HG03354 (cell line): ENCODE results near the gene SULF2.

ENCODE experiments used
- ATAC-seq: cut with Tn5 transposase; IDR thresholded peaks from one replicate; pipeline ENCODE4 v1.9.1; 2021; ENCODE audit warnings: mild to moderate bottlenecking; ENCODE audit not compliant: unreplicated experiment, poor library complexity, severe bottlenecking

The SULF2 gene

DNA sequence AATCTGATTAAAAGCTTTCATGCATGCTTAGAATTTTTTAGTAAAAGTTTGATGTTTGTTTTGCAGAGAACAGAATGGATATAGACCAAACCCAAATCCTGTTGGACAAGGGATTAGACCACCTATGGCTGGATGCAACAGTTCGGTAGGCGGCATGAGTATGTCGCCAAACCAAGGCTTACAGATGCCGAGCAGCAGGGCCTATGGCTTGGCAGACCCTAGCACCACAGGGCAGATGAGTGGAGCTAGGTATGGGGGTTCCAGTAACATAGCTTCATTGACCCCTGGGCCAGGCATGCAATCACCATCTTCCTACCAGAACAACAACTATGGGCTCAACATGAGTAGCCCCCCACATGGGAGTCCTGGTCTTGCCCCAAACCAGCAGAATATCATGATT, 150.0 kb downstream of the SULF2 start:
- ATAC-seq: no peak

DNA sequence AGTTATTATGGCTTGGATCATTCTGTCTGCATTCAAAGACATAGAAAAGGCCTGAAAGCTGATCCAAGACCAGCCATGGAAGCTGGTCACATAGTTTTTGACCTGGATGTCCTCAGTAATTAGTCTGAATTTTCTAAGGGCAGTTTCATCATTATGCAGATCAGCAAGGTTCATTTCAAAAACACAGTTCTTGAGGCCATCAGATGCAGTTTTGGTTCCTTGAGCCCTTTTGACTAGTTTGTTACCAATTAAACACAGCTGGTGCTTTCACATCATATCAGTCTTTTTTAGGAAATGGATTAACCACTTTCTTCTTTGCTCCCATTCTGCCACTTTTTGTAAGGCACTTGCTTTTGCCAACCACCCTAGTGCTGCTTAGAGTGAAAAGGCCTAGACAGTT, 154.2 kb downstream of the SULF2 start:
- no peak for ATAC-seq

DNA sequence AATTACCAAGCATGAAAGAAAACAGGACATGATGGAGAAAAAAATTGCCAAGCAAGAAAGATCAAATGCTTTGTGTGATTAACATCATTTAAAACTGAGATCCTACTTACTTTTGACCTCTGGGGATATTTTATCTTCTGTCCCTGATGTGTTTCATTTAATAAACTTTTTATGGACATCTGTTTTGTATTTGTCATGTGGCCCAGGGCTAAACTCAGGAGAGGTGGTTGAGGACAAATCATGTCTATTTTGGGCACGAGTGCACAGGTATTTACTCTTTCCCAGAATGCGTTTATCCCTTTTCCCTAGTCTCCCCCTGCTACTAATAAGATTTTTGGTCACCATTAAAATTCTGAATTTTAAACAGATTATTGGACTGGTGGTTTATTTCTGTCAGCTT, 155.4 kb downstream of the SULF2 start:
- no peak for ATAC-seq

DNA sequence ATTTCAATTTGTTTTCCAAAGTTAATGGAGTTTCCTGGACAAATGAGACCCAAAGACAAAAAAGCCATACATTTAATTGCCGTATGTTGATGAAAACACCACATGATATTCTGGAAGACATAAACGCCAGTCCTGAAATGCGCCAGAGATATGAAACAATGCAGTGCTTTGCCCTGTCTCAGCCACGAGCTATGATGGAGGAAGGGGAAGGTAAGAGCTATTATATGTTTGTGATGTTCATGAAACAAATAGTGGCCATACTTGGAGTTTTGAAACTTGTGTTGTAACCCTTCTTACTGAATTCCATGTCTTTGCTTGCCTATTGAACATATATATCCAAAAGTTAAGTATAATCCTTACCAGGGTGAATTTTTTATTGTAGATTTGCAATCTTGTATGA, 157.7 kb downstream of the SULF2 start:
- no peak for ATAC-seq

DNA sequence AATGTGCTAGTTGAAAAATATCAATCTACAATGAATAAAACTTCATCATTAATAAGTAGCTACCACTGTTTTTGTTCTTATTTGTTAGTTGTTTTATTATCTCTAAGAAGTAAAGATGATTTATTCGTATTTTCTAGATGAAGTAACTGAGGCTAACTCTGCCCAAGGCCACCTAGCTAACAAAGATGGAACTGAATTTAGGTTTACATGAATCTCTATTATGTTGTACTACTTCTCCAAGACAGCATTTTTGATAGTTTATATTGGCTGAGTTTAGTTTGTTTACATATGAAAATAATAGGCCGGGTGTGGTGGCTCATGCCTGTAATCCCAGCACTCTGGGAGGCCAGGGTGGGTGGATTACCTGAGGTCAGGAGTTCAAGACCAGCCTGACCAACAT, 162.1 kb downstream of the SULF2 start:
- ATAC-seq: no peak

DNA sequence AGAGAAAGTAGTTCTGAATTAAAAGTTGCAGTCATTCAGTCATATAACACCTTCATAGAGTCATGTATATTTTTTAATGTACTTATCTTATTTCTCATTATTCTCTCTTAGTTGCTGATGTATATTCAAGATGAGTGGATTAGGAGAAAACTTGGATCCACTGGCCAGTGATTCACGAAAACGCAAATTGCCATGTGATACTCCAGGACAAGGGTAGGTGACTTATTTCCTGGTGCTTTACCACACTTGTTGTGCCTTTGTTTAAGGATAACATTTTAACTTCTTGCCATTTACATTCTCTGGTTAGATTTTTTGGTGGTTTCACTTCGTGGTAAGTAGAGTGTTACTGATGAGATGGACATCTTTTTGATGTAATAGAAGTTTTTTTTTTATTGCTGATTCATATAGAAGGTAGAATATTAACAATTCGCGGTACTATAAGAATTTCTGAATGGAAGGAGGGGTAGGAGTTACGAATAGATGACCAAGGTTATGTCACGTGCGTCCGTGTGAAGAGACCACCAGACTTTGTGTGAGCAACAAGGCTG, 163.1 kb downstream of the SULF2 start:
- ATAC-seq: no peak

DNA sequence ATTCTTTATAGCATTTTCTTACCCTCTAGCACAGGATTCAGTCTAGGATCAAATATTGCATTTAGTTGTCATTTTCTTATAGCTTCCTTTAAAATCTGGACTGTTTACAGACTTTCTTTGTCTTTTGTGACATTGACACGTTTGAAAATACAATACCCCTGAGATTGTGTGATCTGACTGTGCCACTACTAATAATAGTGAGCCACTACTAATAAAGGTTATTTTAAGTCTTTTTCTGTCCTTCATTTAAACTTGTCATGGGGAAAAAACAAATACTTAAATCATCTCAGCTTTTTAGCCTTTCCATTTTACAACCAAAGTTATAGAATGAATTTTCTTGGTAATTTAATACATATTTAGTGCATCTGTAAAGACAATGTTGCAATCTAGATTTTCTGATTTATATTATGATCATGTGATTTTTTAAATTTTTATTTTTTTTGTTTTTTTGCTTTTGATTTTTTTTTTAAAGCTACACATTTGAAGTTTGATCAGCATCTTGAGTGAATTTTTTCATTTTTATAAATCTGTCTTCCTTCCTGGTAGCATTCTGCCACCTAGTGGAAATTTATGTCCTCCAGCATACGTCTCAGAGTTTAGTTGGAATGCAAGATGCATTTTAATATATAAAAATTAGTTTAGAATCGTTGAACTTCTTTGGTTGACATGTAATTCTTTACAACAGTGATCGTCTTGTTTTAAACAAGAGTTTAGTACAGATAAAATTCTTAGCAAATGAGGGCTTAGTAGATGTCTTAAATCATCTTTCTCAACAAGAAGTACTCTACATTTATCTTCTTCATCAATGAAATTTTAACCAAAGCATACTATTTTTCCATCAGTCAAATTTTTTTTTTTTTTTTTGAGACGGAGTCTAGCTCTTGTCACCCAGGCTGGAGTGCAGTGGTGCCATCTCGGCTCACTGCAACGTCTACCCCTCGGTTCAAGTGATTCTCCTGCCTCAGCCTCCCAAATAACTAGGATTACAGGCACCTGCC, 164.2 kb downstream of the SULF2 start:
- ATAC-seq: no peak

DNA sequence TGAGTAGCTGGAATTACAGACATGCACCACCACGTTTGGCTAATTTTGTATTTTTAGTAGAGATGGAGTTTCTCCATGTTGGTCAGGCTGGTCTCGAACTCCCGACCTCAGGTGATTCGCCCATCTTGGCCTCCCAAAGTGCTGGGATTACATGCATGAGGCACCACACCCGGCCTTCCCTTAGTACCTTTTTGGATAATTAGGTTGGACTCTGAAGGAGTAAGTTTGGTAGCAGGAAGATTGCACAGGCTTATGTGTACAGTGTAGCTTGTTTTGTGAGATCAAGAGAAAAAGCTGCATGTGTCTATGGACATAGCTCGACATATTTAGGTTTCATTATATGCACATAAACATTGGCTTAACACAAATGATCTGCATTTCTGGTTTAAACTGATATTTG, 166.8 kb downstream of the SULF2 start:
- no peak for ATAC-seq

DNA sequence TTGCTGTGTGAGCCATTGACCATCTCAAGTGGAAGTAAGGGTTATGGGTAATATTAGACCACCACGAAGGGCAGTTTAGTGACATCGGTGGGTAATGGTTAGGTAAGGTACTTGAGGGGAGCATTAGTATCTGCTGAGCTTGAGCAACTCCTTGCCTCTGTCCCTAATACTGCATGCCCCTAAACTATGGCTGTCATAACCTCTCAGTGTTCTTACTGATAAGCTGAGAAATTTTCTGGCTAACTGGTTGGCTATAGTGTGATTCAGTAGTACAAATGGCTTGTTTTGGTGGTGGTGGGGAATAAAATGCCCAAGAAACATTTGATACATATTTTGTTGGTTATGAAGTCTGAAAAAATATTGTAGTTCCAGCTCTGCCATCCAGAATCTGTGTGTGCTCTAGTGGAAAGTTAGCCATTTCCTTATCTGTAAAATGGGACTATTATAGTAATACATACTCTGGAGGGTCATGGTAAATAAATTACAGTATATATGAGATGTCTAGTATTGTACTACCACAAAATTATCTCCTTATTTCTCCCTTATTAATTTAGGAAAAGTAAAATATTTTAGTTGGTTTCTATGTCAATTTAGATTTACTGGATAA, 170.5 kb downstream of the SULF2 start:
- ATAC-seq: no peak

DNA sequence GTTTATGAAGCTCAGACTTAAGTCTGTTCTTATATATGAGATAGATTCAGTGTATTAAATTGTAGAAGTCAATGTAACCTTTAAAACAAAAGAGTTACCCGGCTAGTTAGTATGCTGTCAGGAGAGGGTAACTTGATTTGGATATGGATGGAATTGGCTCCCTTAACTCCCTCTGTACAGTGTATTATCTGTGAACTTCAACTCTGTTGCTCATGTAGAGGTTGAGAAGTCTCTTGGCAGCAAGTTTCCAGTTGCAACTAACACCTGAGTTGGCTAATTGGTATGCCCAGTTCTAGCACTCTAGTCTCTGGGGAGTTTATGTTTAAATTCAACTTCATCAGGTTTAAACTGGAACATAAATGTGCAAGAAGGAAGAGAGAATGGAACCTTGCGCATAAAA, 172.6 kb downstream of the SULF2 start:
- ATAC-seq: no peak

DNA sequence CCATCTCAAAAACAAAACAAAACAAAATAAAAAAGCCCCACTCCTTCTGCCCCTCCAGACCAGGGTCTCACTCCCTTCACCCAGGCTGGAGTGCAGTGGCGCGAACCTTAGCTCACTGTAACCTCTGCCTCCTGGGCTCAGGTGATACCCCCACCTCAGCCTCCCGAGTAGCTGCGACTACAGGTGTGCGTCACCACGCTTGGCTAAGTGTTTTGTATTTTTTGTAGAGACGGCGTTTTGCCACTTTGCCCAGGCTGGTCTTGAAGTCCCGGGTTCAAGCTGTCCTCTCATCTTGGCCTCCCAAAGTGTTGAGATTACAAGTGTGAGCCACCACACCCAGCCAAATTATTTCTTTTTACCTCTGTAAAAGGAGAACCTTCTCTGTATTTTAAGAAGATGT, 173.5 kb downstream of the SULF2 start:
- ATAC-seq: no peak

DNA sequence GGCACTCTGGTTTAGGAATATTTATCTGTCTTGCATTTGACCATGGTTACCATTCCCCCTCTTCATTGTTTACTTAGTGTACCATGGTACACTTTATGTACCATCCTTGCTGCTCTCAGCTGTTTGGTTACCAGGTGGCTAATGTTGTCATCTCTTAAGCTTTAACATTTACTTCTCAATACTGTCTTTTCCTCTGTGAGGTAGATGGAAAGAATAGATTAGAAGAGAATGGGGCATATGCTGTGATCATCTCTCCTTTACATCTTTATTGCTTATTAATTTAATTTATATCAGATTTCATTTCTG, 174.4 kb downstream of the SULF2 start:
- ATAC-seq: no peak

DNA sequence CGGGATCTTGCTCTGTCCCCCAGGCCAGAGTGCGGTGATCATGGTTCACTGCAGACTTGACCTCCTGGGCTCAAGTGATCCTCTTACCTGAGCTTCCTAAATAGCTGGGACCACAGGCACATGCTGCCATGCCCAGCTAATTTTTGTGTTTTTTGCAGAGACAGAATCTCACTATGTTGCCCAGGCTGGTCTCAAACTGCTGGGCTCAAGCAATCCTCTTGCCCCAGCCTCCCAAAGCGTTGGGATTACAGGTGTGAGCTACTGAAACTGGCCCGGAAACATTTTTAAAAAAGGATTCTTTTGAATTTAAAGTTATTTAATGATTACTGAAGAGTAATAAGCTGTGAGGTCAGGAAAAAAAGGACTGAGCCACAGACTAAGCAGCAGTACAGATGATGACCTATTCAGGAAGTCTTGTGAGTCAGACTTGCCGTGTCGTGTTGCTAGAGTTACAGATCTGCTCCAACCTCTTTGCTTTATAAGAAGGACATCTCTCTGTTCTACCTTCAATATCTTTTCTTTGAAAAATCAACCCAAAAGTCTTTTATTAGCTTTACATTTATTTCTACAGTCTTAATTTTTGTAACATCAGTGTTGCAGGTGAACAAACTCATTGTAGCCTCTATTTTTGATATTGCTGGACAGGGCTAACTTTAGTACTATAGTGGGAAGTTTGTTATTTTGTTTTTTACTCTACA, 174.9 kb downstream of the SULF2 start:
- ATAC-seq: peak; percentile 71

DNA sequence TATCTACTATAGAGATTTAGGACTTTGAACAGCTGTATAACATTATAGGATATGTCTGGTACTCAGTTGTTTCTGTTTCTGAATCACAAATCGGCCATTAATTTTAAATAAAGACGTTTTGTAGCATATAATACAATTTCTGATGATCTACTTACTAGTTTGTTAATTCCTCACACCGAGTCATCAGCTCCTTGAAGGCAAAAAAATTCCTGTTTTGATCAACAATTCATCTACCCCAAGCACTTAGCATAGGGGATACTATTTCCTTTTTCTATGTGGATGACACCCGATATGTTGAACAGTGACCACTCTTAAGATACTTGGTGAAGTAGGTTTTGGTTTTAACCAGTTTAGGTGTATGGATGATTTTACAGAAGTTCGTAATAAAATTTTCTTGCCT, 176.3 kb downstream of the SULF2 start:
- no peak for ATAC-seq
